ENCODE measurements around the gene MRGPRF.
A peak's percentile ranks its signal among the peaks of the same experiment; 100 is the strongest.

Gene MRGPRF

DNA sequence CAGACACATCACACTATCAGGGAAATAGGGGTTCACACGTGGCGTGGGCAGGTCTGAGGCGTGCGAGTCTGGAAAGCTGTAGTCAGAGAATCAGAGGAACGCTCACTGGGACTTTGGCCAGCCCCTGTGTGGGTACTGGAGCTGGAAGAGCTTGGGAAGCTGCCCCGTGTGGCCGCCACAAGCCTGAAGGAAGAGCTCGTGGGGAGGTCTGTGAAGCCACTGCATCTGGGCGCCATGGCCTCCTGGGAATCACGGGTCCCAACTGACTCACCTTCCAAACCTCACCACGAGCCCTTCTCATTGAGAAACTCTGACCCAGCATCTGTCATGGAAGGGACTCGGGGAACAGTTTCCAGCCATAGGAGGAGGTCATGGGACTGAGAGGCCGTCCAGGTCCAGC, 5.9 kb upstream of the MRGPRF start:
- Mint-ChIP-seq H3K36me3 (ENCODE audit: low read depth) (no peaks in the 10 kb centered on the region), H3K4me1 (ENCODE audit: low read depth) (no peaks in the 10 kb centered on the region), H3K4me3 (no peak overlapping the region), H3K27ac (no peak overlapping the region), H3K27me3 (ENCODE audit: low read depth) (peaks cover 2% of the 10 kb centered on the region), H3K9me3 (no peaks in the 10 kb centered on the region)
- DNase-seq (ENCODE audit: low spot score), result no peak

DNA sequence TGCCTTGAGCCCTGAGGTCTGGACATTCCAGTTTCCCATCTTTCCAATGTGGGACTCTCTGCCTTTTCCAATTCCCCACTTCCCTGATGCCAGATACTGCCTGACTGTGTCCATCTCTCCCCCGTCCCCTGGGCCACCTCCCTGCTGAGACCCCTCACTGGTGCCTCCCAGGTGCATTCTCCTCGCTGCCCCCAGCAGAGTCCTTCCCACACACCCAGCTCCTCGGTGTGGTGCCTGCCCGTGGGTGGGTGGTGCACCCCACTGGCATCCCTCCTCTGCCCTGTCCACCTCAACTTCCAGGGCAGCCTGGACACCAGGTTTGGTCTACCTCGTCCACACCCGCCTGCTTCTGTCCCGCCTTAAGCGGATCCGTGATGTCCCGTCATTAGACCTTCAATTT, 4.9 kb upstream of the MRGPRF start:
- no peak overlapping the region for H3K4me3 Mint-ChIP-seq
- H3K27ac Mint-ChIP-seq, result no peak overlapping the region
- no peaks in the 10 kb centered on the region for H3K4me1 Mint-ChIP-seq (ENCODE audit: low read depth)
- no peak for DNase-seq (ENCODE audit: low spot score)
- no peaks in the 10 kb centered on the region for H3K9me3 Mint-ChIP-seq
- no peaks in the 10 kb centered on the region for H3K36me3 Mint-ChIP-seq (ENCODE audit: low read depth)
- H3K27me3 Mint-ChIP-seq (ENCODE audit: low read depth), result peaks cover 4% of the 10 kb centered on the region

DNA sequence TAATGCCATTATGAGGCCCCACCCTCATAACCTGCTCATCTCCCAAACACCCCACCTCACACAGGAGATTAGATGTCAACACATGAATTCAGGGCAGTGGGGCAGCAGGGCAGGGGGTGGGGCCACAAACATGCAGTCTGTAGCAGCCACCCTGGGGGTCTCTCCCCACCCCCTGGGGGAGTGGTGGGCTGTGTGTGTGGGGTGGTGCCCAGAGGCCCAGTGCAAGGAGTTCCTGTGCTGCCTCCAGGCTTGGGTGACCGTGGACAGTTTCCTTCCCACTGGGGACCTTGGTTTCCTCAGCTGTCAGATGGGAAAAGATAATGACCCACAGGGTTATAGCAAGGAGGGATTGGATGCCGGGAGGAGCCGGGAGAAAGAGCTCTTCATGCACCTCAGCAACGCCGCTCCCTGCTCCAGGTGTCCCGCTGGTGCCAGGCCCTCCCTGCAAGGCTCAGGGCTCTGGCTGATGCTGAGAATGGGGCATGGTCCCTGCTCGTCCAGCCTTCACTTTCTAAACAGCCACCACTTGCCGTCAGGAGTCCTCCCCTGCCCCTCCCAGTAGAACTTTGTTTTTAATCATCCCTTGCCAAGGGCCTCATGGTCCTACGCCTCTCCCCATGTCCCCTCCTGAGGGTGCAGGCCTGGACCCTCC, 2.0 kb upstream of the MRGPRF start:
- Mint-ChIP-seq H3K36me3 (ENCODE audit: low read depth) (no peaks in the 10 kb centered on the region), H3K9me3 (no peaks in the 10 kb centered on the region), H3K27ac (no peak overlapping the region), H3K27me3 (ENCODE audit: low read depth) (peaks cover 21% of the 10 kb centered on the region), H3K4me3 (no peak overlapping the region), H3K4me1 (ENCODE audit: low read depth) (no peaks in the 10 kb centered on the region)
- no peak for DNase-seq (ENCODE audit: low spot score)

DNA sequence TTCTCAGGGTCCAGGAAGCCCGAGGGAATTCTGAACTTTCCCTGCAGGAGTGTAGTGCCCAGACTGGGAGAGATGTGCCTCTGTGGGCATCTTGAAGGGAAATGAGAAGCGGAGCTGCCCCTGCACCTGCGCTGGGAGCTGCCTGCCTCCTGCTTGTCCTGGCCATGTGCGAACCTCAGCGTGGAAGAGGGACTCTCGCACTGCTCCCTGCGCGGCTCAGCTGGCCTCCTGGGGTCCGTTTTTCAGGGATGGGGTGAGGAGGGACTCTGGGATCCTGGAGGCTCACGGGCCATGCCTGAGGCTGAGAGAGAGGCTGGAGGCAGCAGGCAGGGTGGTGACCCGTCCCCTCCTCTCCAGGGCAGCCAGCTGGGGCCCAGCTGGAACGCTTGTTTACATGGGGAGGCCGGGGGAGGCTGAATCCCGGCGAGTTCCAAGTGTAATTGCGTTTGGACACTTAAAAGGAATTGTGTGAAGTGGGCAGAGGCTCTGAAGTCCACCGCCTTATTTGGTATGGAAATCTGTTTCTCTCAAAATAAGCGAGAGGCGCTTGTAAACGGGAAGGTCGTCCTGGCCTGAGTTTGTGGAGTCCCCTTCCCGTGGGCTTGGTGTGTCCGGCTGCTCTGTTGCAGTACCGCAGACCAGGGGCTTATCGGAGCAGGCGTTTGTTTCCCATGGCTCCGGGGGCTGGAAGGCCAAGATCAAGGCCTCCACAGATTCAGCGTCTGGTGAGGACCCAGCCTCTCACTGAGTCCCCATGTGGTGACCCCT, 1.2 kb upstream of the MRGPRF start:
- peaks cover 22% of the 10 kb centered on the region for H3K27me3 Mint-ChIP-seq (ENCODE audit: low read depth)
- no peak for DNase-seq (ENCODE audit: low spot score)
- no peak overlapping the region for H3K27ac Mint-ChIP-seq
- H3K4me3 Mint-ChIP-seq, result no peak overlapping the region
- H3K9me3 Mint-ChIP-seq, result no peaks in the 10 kb centered on the region
- H3K4me1 Mint-ChIP-seq (ENCODE audit: low read depth), result no peaks in the 10 kb centered on the region
- H3K36me3 Mint-ChIP-seq (ENCODE audit: low read depth), result no peaks in the 10 kb centered on the region

DNA sequence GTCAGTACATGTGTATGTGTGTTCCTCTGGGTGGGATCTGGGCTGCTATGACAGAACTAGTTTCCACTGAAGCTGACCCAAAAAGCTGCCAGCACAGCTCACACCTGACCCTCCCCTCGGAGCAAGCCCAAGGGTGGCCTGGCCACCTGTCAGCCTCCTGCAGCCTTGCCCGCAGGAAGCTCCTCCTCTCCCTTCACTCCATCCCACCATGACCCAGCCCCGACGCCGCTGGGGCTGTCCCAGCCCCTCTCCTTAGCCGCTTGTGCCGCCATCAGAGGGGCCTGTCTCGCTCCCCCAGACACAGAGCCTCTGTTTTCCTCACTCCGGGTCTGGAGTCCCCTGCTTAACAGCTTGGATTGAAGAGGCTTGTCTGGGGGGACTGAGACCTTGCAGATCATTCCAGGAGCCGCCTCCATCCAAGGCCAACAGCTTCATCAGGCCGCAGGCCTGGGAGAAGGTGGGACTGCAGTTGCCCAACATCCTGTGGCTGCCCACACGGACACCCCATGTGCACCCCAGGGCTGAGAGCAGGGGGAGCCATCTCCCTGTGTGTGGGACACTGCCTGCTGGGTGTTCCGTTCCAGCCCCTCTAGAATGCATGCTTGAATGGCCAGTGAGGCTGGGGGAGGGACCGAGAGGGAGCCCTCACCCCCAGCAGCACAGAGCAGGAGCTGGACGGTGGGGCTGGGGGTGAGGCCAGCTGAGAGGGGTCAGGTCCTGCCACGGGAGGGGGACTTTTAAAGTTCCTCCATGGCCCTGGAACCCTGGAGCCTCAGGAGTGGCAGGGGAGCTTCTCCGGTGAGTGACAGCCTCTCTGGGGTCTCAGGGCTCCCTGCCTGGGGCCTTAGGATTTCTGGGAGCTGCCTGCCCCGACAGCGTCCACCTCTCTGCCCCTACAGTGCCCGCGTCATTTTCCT, 696 bp downstream of the MRGPRF start:
- DNase-seq (ENCODE audit: low spot score), result no peak
- Mint-ChIP-seq H3K27me3 (ENCODE audit: low read depth) (peaks cover 22% of the 10 kb centered on the region), H3K4me1 (ENCODE audit: low read depth) (no peaks in the 10 kb centered on the region), H3K27ac (no peak overlapping the region), H3K36me3 (ENCODE audit: low read depth) (no peaks in the 10 kb centered on the region), H3K9me3 (no peaks in the 10 kb centered on the region), H3K4me3 (no peak overlapping the region)

DNA sequence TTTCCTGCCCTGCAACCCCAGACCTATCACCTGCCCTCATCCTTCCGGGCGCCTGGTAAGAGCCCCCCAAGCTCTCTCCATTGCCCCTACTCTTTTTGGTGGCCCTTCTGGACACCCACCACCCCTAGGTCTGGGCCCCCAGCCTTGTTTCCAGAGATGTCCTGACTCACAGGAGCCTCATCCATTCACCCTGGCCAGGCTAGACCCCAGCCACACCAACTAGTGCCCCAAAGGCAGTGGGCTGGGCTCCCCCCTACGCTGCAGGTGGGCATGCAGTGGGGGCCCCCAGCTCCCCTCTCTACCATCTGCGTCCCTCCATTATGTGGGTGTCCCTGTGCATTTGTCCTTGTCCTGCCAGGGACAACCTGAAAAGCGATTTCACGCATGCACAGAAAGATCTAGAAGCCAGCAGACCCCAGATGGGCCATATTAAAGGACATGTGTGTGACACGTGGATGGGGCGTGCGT, 1.4 kb downstream of the MRGPRF start:
- no peaks in the 10 kb centered on the region for H3K36me3 Mint-ChIP-seq (ENCODE audit: low read depth)

DNA sequence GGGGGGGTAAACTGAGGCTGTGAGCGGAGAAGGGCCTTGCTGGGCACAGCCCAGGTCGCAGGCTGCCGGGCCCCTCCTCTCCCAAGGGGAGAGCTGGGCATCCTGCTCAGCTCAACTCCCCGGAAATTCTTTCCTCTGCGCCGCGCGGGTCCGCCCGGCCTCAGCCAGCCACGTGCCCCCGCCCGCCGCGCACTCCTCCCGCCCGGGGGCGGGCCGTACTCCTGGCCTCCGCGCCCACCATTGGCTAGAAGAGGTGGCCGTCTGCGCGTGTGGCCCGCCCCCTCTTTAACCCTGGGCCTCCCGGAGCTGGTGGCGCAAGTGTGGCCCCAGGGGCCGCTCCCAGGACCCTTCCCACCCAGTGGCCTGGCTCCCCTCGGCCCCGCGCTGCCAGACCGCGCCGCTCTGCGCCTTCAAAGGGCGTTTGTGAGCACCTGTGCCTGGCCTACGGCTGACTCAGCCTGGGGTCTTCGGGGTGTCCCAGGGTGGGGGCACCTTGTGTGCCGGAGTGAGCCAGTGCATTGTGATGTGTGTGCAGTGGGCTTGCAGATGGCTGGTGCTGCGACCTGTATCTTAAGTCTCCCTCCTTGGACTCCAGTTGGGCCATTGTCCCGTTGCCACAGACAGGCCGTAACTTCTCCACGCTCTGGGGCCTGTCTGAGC, 2.0 kb downstream of the MRGPRF start:
- H3K4me1 Mint-ChIP-seq (ENCODE audit: low read depth), result no peaks in the 10 kb centered on the region
- H3K27ac Mint-ChIP-seq, result no peak overlapping the region
- H3K9me3 Mint-ChIP-seq, result no peaks in the 10 kb centered on the region
- H3K27me3 Mint-ChIP-seq (ENCODE audit: low read depth), result peaks cover 22% of the 10 kb centered on the region
- no peaks in the 10 kb centered on the region for H3K36me3 Mint-ChIP-seq (ENCODE audit: low read depth)
- H3K4me3 Mint-ChIP-seq, result no peak overlapping the region
- DNase-seq (ENCODE audit: low spot score), result peak; percentile 31

More for the DNA sequence above, 1.4 kb downstream of the MRGPRF start:
- H3K27me3 Mint-ChIP-seq (ENCODE audit: low read depth), result peaks cover 22% of the 10 kb centered on the region
- H3K4me3 Mint-ChIP-seq, result no peak overlapping the region
- no peaks in the 10 kb centered on the region for H3K9me3 Mint-ChIP-seq
- no peaks in the 10 kb centered on the region for H3K4me1 Mint-ChIP-seq (ENCODE audit: low read depth)
- H3K27ac Mint-ChIP-seq, result no peak overlapping the region
- DNase-seq (ENCODE audit: low spot score), result no peak

DNA sequence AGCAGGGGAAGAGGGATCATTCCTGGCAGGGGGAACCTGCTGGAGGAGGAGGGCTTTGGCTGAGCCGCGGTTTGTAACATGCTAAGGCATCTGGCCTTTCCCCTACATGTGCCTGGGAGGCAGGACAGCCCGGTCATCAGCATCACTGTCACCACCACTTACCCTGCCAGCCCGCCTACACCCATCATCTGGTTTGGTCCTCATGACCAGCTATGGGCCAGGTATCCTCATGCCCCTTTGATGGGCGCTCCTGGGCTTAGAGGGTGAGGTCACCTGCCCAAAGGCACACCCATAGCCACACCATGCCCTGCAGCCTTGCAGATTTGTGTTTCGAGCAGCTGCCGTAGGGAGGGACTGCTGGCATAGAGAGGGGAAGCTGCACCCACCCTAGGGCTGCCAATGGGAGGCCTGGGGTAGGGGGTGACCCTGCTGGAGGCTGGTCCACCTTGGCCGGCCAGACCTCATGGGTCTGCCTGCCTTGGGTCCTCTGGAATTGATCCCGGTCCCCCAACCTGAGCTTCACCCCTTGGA, 2.6 kb downstream of the MRGPRF start:
- H3K36me3 Mint-ChIP-seq (ENCODE audit: low read depth), result no peaks in the 10 kb centered on the region
- H3K4me3 Mint-ChIP-seq, result no peak overlapping the region
- no peaks in the 10 kb centered on the region for H3K9me3 Mint-ChIP-seq
- H3K27ac Mint-ChIP-seq, result no peak overlapping the region
- peaks cover 22% of the 10 kb centered on the region for H3K27me3 Mint-ChIP-seq (ENCODE audit: low read depth)
- DNase-seq (ENCODE audit: low spot score), result no peak
- H3K4me1 Mint-ChIP-seq (ENCODE audit: low read depth), result no peaks in the 10 kb centered on the region

DNA sequence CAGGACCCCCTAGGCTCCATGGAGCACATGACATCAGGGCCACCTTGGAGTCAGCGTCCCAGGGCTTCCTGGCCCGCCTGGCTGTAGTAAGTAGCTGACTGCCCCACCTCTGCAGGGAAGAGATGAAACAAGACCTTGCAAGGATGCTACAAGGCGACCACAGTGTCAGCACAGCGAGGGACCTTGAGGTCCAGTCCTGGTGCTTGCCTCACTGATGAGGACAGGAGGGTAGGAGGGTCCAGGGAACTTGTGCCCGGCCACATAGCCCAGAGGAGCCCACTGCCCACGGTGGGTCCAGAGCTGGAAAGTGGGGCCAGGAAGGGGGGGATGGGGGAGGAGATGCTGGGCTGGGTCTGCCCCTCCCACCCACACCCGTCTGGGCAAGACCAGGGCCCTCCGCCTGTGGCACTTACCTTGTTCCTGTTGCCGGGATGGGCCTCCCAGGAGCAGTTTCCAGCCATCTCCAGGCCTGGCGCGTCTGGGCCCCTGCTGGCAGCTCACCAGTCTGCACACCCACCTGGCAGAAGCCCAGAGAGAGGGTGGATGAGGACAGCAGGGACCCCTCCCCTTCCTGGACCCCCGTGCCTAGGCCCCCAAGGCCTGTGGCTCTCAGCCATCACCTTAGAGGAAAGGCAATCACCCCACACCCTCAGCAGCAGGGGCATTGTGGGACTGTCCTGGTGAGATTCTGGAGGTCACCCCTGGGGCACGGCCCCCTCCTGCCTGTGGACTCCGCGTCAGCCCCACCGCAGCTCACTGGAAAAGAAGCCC, 3.4 kb downstream of the MRGPRF start:
- no peaks in the 10 kb centered on the region for H3K4me1 Mint-ChIP-seq (ENCODE audit: low read depth)
- H3K4me3 Mint-ChIP-seq, result no peak overlapping the region
- H3K9me3 Mint-ChIP-seq, result no peaks in the 10 kb centered on the region
- peaks cover 21% of the 10 kb centered on the region for H3K27me3 Mint-ChIP-seq (ENCODE audit: low read depth)
- no peak overlapping the region for H3K27ac Mint-ChIP-seq
- no peak for DNase-seq (ENCODE audit: low spot score)
- no peaks in the 10 kb centered on the region for H3K36me3 Mint-ChIP-seq (ENCODE audit: low read depth)

DNA sequence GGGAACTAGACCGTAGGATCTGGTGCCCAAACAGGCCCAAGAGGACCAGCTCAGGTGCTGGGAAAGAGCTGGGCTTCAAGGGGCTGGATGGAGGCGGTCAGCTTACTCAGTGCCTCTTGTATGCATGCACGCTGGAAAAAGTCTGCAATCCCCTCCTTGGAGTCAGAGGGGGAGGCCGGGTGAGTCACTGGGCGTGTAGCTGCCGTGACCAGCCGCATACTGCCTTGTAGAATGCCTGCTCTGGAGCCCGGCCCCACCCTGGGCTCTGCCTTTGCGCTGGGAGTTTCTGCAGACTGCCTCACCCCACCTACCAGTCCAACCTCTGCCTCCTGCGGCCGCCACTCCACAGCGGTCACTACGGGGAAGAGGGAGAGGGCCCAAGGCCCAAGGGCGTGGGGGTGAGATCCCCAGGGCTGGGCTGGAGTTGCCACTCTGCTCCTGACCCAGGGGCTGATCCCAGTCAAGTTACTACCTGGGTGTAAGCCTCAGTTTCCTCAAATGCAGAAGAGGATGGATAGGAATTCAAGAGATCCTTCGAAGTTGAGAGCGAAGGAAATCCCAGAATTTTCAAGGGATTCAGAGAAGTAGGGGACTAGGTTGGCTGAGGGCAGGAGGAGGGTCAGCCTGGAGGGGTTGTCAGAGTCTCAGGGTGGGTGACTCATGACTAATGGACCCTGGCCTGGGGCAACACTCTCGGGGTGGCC, 4.2 kb downstream of the MRGPRF start:
- H3K9me3 Mint-ChIP-seq, result no peaks in the 10 kb centered on the region
- peaks cover 21% of the 10 kb centered on the region for H3K27me3 Mint-ChIP-seq (ENCODE audit: low read depth)
- H3K4me1 Mint-ChIP-seq (ENCODE audit: low read depth), result no peaks in the 10 kb centered on the region
- DNase-seq (ENCODE audit: low spot score), result no peak
- H3K27ac Mint-ChIP-seq, result no peak overlapping the region
- H3K4me3 Mint-ChIP-seq, result no peak overlapping the region
- H3K36me3 Mint-ChIP-seq (ENCODE audit: low read depth), result no peaks in the 10 kb centered on the region

DNA sequence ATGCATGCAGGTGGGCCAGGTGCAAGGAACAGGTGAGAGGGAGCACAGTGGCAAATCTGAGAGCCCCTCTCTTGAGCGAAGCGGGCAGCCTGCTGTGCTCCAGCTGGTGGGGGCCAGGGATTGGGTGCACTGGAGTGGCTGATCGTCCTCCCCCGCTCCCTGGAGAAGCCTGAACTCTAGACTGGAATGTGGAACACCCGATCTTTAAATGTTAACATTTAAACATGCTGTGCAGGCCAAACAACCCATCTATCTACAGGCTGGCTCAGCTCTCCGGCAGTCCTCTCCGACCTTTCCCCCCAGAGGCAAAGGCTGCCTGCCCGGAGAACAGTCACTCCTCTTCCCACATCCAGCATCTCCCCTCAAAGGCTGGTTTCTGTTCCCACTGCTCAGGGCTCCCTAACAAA, 5.1 kb downstream of the MRGPRF start:
- no peak for DNase-seq (ENCODE audit: low spot score)
- no peaks in the 10 kb centered on the region for H3K4me1 Mint-ChIP-seq (ENCODE audit: low read depth)
- peaks cover 18% of the 10 kb centered on the region for H3K27me3 Mint-ChIP-seq (ENCODE audit: low read depth)
- no peak overlapping the region for H3K4me3 Mint-ChIP-seq
- no peaks in the 10 kb centered on the region for H3K36me3 Mint-ChIP-seq (ENCODE audit: low read depth)
- no peak overlapping the region for H3K27ac Mint-ChIP-seq
- H3K9me3 Mint-ChIP-seq, result no peaks in the 10 kb centered on the region

DNA sequence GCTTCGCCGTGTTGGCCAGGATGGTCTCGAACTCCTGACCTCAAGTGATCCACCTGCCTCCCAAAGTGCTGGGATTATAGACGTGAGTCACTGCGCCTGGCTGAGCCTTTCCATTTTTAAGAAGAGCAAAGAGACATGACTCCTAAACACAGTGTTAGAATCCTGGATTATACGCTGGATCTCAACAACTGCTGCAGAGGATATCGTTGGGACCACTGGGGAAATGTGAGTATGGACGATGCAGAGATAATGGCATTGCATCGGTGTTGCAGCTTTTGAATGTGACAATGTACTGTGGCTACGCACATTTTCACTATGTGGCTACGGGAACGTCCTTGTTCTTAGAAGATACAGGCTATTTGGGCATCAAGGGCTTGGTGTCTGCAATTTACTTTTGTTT, 6.2 kb downstream of the MRGPRF start:
- H3K4me3 Mint-ChIP-seq, result no peak overlapping the region
- no peak for DNase-seq (ENCODE audit: low spot score)
- H3K9me3 Mint-ChIP-seq, result no peaks in the 10 kb centered on the region
- H3K27me3 Mint-ChIP-seq (ENCODE audit: low read depth), result peaks cover 8% of the 10 kb centered on the region
- no peaks in the 10 kb centered on the region for H3K36me3 Mint-ChIP-seq (ENCODE audit: low read depth)
- H3K4me1 Mint-ChIP-seq (ENCODE audit: low read depth), result no peaks in the 10 kb centered on the region
- no peak overlapping the region for H3K27ac Mint-ChIP-seq
